Esophagus (tissue), 2 donors: ENCODE data around the gene GPATCH2L. TPM values are rescaled to one million over a fixed set of nuclear protein-coding genes. Genes with fewer than 3 reads are reported as not detected.
A peak's percentile ranks its signal among the peaks of the same experiment; 100 is the strongest.

ENCODE experiments used
- H3K27ac ChIP-seq, 2 donors: one replicate each; pipeline ENCODE4 v1.5.1; 2013; ENCODE audit warnings: low read depth in 2 of 2, mild to moderate bottlenecking in 2 of 2, inconsistent platforms in 1 of 2, low read length in 1 of 2, moderate library complexity in 1 of 2
- H3K27me3 ChIP-seq, 2 donors: one replicate each; pipeline ENCODE4 v1.6.1; 2013; ENCODE audit warnings: low read length in 2 of 2, control low read depth in 1 of 2, mild to moderate bottlenecking in 1 of 2; ENCODE audit not compliant: insufficient read depth in 2 of 2, control insufficient read depth in 1 of 2
- H3K36me3 ChIP-seq, 2 donors: one replicate each; pipeline ENCODE4 v1.6.1; 2013; ENCODE audit warnings: low read length in 1 of 2; ENCODE audit not compliant: control insufficient read depth in 2 of 2, insufficient read depth in 2 of 2
- H3K4me1 ChIP-seq, 2 donors: one replicate each; pipeline ENCODE4 v1.6.1; 2013; ENCODE audit warnings: low read length in 1 of 2; ENCODE audit not compliant: control insufficient read depth in 2 of 2, insufficient read depth in 2 of 2
- H3K4me3 ChIP-seq, 2 donors: one replicate each; pipeline ENCODE4 v1.5.1; 2013; ENCODE audit warnings: low read length in 2 of 2, mild to moderate bottlenecking in 2 of 2, low read depth in 1 of 2, moderate library complexity in 1 of 2
- H3K9me3 ChIP-seq, 2 donors: one replicate each; pipeline ENCODE4 v1.6.1; 2013; ENCODE audit warnings: mild to moderate bottlenecking in 2 of 2, low read depth in 1 of 2, low read length in 1 of 2, moderate library complexity in 1 of 2; ENCODE audit not compliant: control insufficient read depth in 2 of 2, insufficient read depth in 1 of 2
- WGBS, 2 donors: extraction: QIAGEN DNeasy Blood & Tissue Kit; methylation state at CpG; one replicate each; pipeline ENCODE4 v1.1.7; 2013; 5-methylcytosine and 5-hydroxymethylcytosine counted together
- polyA plus RNA-seq, 2 donors: library from polyadenylated mRNA; stranded (reverse); fragments of 200-250 nt; gene quantifications; one replicate each; pipeline ENCODE4 v1.2.3, GENCODE V29; 2013
- donor health status: healthy with polysubstance abuse.
- donor health status: Bipolar disorder and iron deficiency.

Gene GPATCH2L
- polyA plus RNA-seq = 1 to 10 TPM; 4.2 to 7.2 TPM

- Histone ChIP-seq H3K27ac (peak within 1 kb of the TSS; percentile 79 to 89), H3K27me3 (peaks cover 0 to under 1% of the 10 kb centered on the region in 2 donors), H3K4me1 (peaks cover 0 to 6% of the 10 kb centered on the region in 2 donors), H3K4me3 (peak within 1 kb of the TSS; percentile 86 to 94), H3K36me3 (peaks cover 5 to 6% of the 10 kb centered on the region in 2 donors), H3K9me3 (no peaks in the 10 kb centered on the region)
- WGBS, 2 donors = 3% methylated on average over 36 to 43 of the region's 43 CpGs
These were observed at the start of gene GPATCH2L for GRCh38 chr14:76151398-76152332. GPATCH2L (plus strand) TSS chr14:76151922; CDS start chr14:76154364, 2,442 bp downstream.

- WGBS, 2 donors = 76 to 77% methylated on average over 8 of the region's 8 CpGs
These were observed 46.8 kb upstream of the GPATCH2L start for GRCh38 chr14:76104802-76105355.

GRCh38 chr14:76106188-76106587 is 45.5 kb upstream of the GPATCH2L start:
- Histone ChIP-seq H3K27ac (no peak overlapping the region), H3K9me3 (peaks cover 0 to 4% of the 10 kb centered on the region in 2 donors), H3K4me1 (no peaks in the 10 kb centered on the region), H3K4me3 (no peak overlapping the region), H3K36me3 (no peaks in the 10 kb centered on the region), H3K27me3 (no peaks in the 10 kb centered on the region)
- WGBS, 2 donors = 77 to 84% methylated on average over 2 of the region's 2 CpGs

More at GRCh38 chr14:76104802-76105355, 46.8 kb upstream of the GPATCH2L start:
- H3K36me3 ChIP-seq = no peaks in the 10 kb centered on the region
- H3K27me3 ChIP-seq = no peaks in the 10 kb centered on the region
- H3K4me3 ChIP-seq = no peak overlapping the region
- no peaks in the 10 kb centered on the region for H3K4me1 ChIP-seq
- H3K27ac ChIP-seq = no peak overlapping the region
- H3K9me3 ChIP-seq = peaks cover 0 to 4% of the 10 kb centered on the region in 2 donors

DNA sequence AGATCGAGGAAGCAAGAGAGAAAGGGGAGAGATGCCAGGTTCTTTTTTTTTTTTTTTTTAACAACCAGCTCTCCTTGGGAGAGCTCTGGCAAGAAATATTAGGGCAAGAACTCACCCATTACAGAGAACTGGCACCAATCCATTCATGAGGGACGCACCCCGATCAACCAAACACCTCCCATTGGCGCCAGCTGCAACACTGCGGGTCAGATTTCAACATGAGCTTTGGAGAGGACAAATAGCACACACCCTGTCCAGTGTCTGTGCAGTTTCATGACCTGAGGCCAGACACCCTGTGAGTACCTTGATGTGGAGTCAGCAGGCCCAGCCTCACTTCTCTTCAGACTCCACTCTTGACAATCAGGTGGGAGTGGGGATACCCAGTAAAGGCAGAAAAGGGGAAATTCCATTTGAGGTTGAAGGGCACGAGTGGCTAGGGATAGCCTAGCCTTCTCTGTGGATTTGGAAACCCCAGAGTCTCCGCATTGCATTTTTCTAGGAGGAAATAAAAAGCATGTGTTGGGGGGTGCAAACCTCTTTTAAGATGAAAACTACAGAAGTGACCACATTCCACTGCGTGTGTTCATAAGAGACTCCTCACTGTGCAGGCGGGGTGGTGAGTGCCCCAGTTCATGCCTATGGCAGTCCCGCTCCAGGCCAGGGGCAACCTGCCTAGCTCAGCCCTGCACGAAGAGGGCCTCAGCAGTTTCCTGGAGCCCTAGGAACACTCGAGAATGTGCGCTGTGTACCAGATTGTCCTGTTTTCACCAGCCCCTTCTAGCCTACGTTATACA is 42.4 kb upstream of the GPATCH2L start:
- Histone ChIP-seq H3K9me3 (peaks cover 0 to 4% of the 10 kb centered on the region in 2 donors), H3K27ac (no peak overlapping the region), H3K36me3 (no peaks in the 10 kb centered on the region), H3K4me1 (no peaks in the 10 kb centered on the region), H3K4me3 (no peak overlapping the region), H3K27me3 (no peaks in the 10 kb centered on the region)
- 69 to 73% methylated on average over 14 of the region's 14 CpGs for WGBS, 2 donors

DNA sequence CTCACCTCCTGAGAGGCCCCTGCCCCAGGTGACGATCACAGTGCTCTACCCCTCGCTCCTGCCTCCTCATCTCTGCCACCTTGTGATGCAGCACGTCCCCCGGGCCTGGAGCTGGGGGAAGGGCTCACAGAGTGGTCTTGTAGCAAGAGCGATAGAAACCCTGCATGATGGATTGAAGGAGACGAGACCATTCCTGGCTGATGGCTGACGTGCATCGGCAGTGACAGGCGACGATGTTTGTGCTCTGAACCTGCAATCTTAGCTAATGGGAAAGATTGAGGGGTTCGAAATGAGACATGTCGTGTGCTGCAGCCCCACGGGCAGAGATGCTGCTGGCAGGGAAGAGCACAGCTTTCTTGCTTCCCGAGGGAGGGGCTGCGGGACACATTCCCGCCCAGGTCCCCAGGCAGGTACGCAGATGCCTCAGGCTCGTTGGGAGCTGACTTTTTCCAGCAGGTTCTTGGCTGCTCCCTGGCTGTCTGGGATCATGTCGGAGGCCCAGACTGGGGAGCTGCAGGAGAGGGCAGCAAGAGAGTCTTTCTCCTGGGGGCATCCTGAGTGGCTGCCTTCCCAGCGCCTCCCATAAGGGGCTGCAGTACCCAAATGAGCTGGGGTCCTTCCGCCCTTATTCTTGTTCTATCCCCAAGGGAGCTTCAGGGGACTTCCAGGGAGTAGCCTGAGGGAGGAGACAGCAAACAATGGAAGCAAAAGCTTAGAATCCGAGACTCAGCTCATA is 38.7 kb upstream of the GPATCH2L start:
- Histone ChIP-seq H3K9me3 (peaks cover 0 to 3% of the 10 kb centered on the region in 2 donors), H3K27ac (no peak overlapping the region), H3K36me3 (no peaks in the 10 kb centered on the region), H3K4me3 (no peak overlapping the region), H3K27me3 (no peaks in the 10 kb centered on the region), H3K4me1 (no peaks in the 10 kb centered on the region)
- 55 to 60% methylated on average over 22 of the region's 22 CpGs for WGBS, 2 donors

DNA sequence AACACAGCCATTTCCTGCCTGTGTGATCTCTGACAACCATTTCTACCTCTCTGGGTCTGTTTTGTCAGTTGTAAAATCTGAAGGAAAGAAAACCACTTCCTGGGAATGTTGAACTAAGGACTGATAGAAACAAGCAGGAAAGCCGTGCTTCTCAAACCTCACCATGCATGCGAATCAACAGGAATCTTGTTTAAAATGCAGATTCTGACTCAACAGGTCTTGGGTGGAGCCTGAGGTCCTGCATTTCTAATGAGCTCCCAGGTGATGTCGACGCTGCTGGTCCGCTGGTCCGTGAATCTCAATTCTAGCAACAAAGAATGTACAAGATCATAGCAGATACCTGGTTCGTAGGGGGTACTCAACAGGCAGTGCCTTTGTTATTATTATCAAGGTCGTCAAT is 38.0 kb upstream of the GPATCH2L start:
- peaks cover 0 to 2% of the 10 kb centered on the region in 2 donors for H3K9me3 ChIP-seq
- H3K27me3 ChIP-seq = no peaks in the 10 kb centered on the region
- no peaks in the 10 kb centered on the region for H3K36me3 ChIP-seq
- WGBS, 2 donors = 52 to 53% methylated on average over 8 of the region's 8 CpGs
- H3K27ac ChIP-seq = no peak overlapping the region
- no peak overlapping the region for H3K4me3 ChIP-seq
- no peaks in the 10 kb centered on the region for H3K4me1 ChIP-seq

- H3K4me1 ChIP-seq = no peaks in the 10 kb centered on the region
- WGBS, 2 donors = 69 to 79% methylated on average over 2 of the region's 2 CpGs
- H3K36me3 ChIP-seq = no peaks in the 10 kb centered on the region
- no peak overlapping the region for H3K27ac ChIP-seq
- H3K9me3 ChIP-seq = no peaks in the 10 kb centered on the region
- H3K4me3 ChIP-seq = no peak overlapping the region
- no peaks in the 10 kb centered on the region for H3K27me3 ChIP-seq
These were observed 36.7 kb upstream of the GPATCH2L start for GRCh38 chr14:76115010-76115422.

- H3K36me3 ChIP-seq = no peaks in the 10 kb centered on the region
- no peaks in the 10 kb centered on the region for H3K9me3 ChIP-seq
- no peak overlapping the region for H3K27ac ChIP-seq
- H3K4me3 ChIP-seq = no peak overlapping the region
- H3K4me1 ChIP-seq = no peaks in the 10 kb centered on the region
- WGBS, 2 donors = 56 to 58% methylated on average over 16 of the region's 16 CpGs
- no peaks in the 10 kb centered on the region for H3K27me3 ChIP-seq
These were observed 33.8 kb upstream of the GPATCH2L start for GRCh38 chr14:76117789-76118484.
